ENCODE data around the gene SEMA4A. TPM values are rescaled to one million over a fixed set of nuclear protein-coding genes. Genes with fewer than 3 reads are reported as not detected.

The SEMA4A gene
- total RNA-seq, 4 donors from 2014 or later: 1.8 to 4.6 (median 3.5) TPM

GRCh38 chr1:156155756-156156510 lies 2.5 kb downstream of the SEMA4A start:
- H3K4me3 ChIP-seq: no peak overlapping the region
- H3K4me1 ChIP-seq: peaks cover 0 to 14% (median 4%) of the 10 kb centered on the region in 4 donors
- no peaks in the 10 kb centered on the region for H3K9me3 ChIP-seq
- no peaks in the 10 kb centered on the region for H3K27me3 ChIP-seq
- H3K27ac ChIP-seq: no peak overlapping the region
- no peak for DNase-seq (ENCODE audit: low spot score in 2 of 2)
- TF ChIP-seq CTCF (IDR thresholded peaks at IDR 0.05) (no peak), EP300 (IDR thresholded peaks at IDR 0.05) (no peak), POLR2A (IDR thresholded peaks at IDR 0.05) (no peak)
- 53 to 64% methylated on average over 12 of the region's 12 CpGs for WGBS, 2 donors
- no peaks in the 10 kb centered on the region for H3K36me3 ChIP-seq

- no peak for DNase-seq (ENCODE audit: low spot score in 2 of 2)
- H3K27me3 ChIP-seq: no peaks in the 10 kb centered on the region
- WGBS, 2 donors: 94 to 96% methylated on average over 3 of the region's 3 CpGs
- H3K9me3 ChIP-seq: no peaks in the 10 kb centered on the region
- no peak overlapping the region for H3K4me3 ChIP-seq
- no peaks in the 10 kb centered on the region for H3K36me3 ChIP-seq
- no peak overlapping the region for H3K27ac ChIP-seq
- TF ChIP-seq CTCF (IDR thresholded peaks at IDR 0.05): no peak
- no peak for TF ChIP-seq EP300 (IDR thresholded peaks at IDR 0.05)
- no peak for TF ChIP-seq POLR2A (IDR thresholded peaks at IDR 0.05)
- H3K4me1 ChIP-seq: peaks cover 0 to 25% (median 2%) of the 10 kb centered on the region in 4 donors
Measured at GRCh38 chr1:156157506-156157905, 4.1 kb downstream of the SEMA4A start.

DNA sequence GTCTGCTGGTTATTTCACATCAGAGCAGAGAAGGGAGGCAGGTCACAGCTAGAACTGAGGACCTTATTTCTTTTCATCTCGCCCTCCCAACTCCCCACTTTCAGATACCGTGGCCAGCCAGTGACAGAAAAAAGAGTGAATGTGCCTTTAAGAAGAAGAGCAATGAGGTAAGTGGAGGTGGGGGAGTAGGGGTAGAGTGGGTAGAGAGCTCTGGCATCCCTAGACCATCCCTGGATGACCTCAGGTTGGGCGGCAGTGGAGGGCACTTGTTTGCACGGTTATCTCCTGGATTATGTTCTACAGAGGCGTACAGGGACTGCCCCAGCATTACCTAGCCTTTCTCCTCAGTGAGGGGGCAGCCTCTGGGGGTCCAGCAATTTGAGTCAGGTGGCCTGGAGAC lies 4.6 kb downstream of the SEMA4A start:
- WGBS, 2 donors: 81% methylated on average over 5 of the region's 5 CpGs
- H3K36me3 ChIP-seq: no peaks in the 10 kb centered on the region
- H3K4me3 ChIP-seq: no peak overlapping the region

GRCh38 chr1:156160000-156160742 lies 6.8 kb downstream of the SEMA4A start:
- H3K27ac ChIP-seq: peak overlapping the region; percentile 60 to 90 (median 66)
- peak overlapping the region in 1 of 4 donors; percentile 62 for H3K4me3 ChIP-seq
- TF ChIP-seq CTCF (IDR thresholded peaks at IDR 0.05) (no peak), EP300 (IDR thresholded peaks at IDR 0.05) (no peak), POLR2A (IDR thresholded peaks at IDR 0.05) (no peak)
- WGBS, 2 donors: 61 to 73% methylated on average over 13 of the region's 13 CpGs
- peaks cover 0 to 28% (median 2%) of the 10 kb centered on the region in 4 donors for H3K4me1 ChIP-seq
- DNase-seq (ENCODE audit: low spot score in 2 of 2): no peak
- H3K27me3 ChIP-seq: no peaks in the 10 kb centered on the region
- no peaks in the 10 kb centered on the region for H3K9me3 ChIP-seq
- H3K36me3 ChIP-seq: no peaks in the 10 kb centered on the region

More for the DNA sequence above, 4.6 kb downstream of the SEMA4A start:
- H3K4me1 ChIP-seq: peaks cover 0 to 28% (median 2%) of the 10 kb centered on the region in 4 donors
- no peaks in the 10 kb centered on the region for H3K9me3 ChIP-seq
- H3K27ac ChIP-seq: peak overlapping the region in 1 of 4 donors; percentile 90
- no peak for DNase-seq (ENCODE audit: low spot score in 2 of 2)
- no peak for TF ChIP-seq EP300 (IDR thresholded peaks at IDR 0.05)
- no peaks in the 10 kb centered on the region for H3K27me3 ChIP-seq

- H3K27me3 ChIP-seq: no peaks in the 10 kb centered on the region
- H3K36me3 ChIP-seq: no peaks in the 10 kb centered on the region
- DNase-seq (ENCODE audit: low spot score in 2 of 2): peak; percentile 82 to 88
- peak overlapping the region; percentile 60 to 90 (median 72) for H3K27ac ChIP-seq
- 3 to 6% methylated on average over 12 to 17 of the region's 22 CpGs for WGBS, 2 donors
- H3K9me3 ChIP-seq: no peaks in the 10 kb centered on the region
- peak overlapping the region in 3 of 4 donors; percentile 42 to 62 (median 46) for H3K4me3 ChIP-seq
- H3K4me1 ChIP-seq: peaks cover 0 to 28% (median 2%) of the 10 kb centered on the region in 4 donors
- TF ChIP-seq POLR2A (IDR thresholded peaks at IDR 0.05) (peak in 1 of 2 donors; percentile 27), CTCF (IDR thresholded peaks at IDR 0.05) (no peak), EP300 (IDR thresholded peaks at IDR 0.05) (peak in 1 of 2 donors; percentile 39)
Measured at GRCh38 chr1:156160743-156161171, 7.4 kb downstream of the SEMA4A start.
